HCT116 (cell line): Measurements from ENCODE around the gene SHF.

Source experiments
- ATF3 ChIP-seq: IDR thresholded peaks from 2 replicates; pipeline ENCODE4 v1.6.1; 2012
- CEBPB ChIP-seq: IDR thresholded peaks from 2 replicates; pipeline ENCODE4 v1.6.1; 2012; ENCODE audit warnings: low read depth
- CTCF ChIP-seq, 3 experiments: fragments of 200-600 bp in 1 of 3; sonication (generic) in 1 of 3; IDR thresholded peaks in 2 of 3; conservative IDR thresholded peaks in 1 of 3; 2 replicates each; pipeline ENCODE4 v1.5.1; 2012 to 2017; ENCODE audit warnings: low read depth in 2 of 3, low read length in 2 of 3, antibody characterized with exemption in 1 of 3, borderline replicate concordance in 1 of 3, control low read depth in 1 of 3, mild to moderate bottlenecking in 1 of 3, mixed read lengths in 1 of 3, mixed run types in 1 of 3, moderate library complexity in 1 of 3; ENCODE audit not compliant: insufficient read depth in 1 of 3
- ELF1 ChIP-seq: IDR thresholded peaks from 2 replicates; pipeline ENCODE4 v1.6.1; 2012; ENCODE audit warnings: low read depth, borderline replicate concordance
- EZH2 ChIP-seq: fragments of 200-600 bp; sonication (generic); IDR thresholded peaks from 2 replicates; pipeline ENCODE4 v1.6.1; 2017; ENCODE audit warnings: antibody characterized with exemption, mixed run types
- EZH2phosphoT487 ChIP-seq: fragments of 200-600 bp; IDR thresholded peaks from 2 replicates; pipeline ENCODE4 v1.6.1; 2018; ENCODE audit warnings: antibody characterized with exemption, borderline replicate concordance
- MAX ChIP-seq: IDR thresholded peaks from 2 replicates; pipeline ENCODE4 v1.6.1; 2012
- POLR2A ChIP-seq: IDR thresholded peaks from 2 replicates; pipeline ENCODE4 v1.7.0; 2011; ENCODE audit warnings: borderline replicate concordance; ENCODE audit not compliant: insufficient read depth, insufficient read length; ENCODE audit errors: extremely low read depth
- POLR2AphosphoS5 ChIP-seq: IDR thresholded peaks from 2 replicates; pipeline ENCODE4 v1.6.1; 2011; ENCODE audit warnings: mild to moderate bottlenecking, low read depth, low read length, moderate library complexity
- RAD21 ChIP-seq: IDR thresholded peaks from 2 replicates; pipeline ENCODE4 v1.6.1; 2012; ENCODE audit warnings: low read depth, mild to moderate bottlenecking
- REST ChIP-seq: IDR thresholded peaks from 2 replicates; pipeline ENCODE4 v1.6.1; 2012; ENCODE audit warnings: low read depth
- SP1 ChIP-seq: IDR thresholded peaks from 2 replicates; pipeline ENCODE4 v1.6.1; 2012; ENCODE audit warnings: low read depth
- ZFX ChIP-seq: fragments of 450-650 bp; IDR thresholded peaks from 2 replicates; pipeline ENCODE4 v1.6.1; 2017

GRCh38 chr15:45201869-45202268 lies 14.1 kb upstream of the SHF start:
- TF ChIP-seq ELF1 (no peak), RAD21 (no peak), CTCF (IDR thresholded peaks at IDR 0.05 in 2 of 3, conservative IDR thresholded peaks at IDR 0.05 in 1 of 3; ENCODE audit: borderline replicate concordance in 1 of 3, insufficient read depth in 1 of 3, low read depth in 2 of 3, low read length in 2 of 3) (no peak), REST (no peak), ATF3 (no peak), EZH2phosphoT487 (no peak), POLR2A (no peak), SP1 (no peak), EZH2 (no peak), ZFX (no peak), MAX (no peak), CEBPB (no peak), POLR2AphosphoS5 (no peak)
